Glomerular visceral epithelial cell (primary cell): ENCODE measurements around the gene RBM44.
"Not testable (repeated sequence)": the region's sequence is repeated elsewhere in the genome, so short reads cannot be mapped to it uniquely, and the experiment has no call there.

ENCODE experiments used
- DNase-seq: peaks from one replicate; pipeline ENCODE4 v3.0.0-alpha.2; 2016; ENCODE audit errors: extremely low spot score

RBM44 gene, protein sequence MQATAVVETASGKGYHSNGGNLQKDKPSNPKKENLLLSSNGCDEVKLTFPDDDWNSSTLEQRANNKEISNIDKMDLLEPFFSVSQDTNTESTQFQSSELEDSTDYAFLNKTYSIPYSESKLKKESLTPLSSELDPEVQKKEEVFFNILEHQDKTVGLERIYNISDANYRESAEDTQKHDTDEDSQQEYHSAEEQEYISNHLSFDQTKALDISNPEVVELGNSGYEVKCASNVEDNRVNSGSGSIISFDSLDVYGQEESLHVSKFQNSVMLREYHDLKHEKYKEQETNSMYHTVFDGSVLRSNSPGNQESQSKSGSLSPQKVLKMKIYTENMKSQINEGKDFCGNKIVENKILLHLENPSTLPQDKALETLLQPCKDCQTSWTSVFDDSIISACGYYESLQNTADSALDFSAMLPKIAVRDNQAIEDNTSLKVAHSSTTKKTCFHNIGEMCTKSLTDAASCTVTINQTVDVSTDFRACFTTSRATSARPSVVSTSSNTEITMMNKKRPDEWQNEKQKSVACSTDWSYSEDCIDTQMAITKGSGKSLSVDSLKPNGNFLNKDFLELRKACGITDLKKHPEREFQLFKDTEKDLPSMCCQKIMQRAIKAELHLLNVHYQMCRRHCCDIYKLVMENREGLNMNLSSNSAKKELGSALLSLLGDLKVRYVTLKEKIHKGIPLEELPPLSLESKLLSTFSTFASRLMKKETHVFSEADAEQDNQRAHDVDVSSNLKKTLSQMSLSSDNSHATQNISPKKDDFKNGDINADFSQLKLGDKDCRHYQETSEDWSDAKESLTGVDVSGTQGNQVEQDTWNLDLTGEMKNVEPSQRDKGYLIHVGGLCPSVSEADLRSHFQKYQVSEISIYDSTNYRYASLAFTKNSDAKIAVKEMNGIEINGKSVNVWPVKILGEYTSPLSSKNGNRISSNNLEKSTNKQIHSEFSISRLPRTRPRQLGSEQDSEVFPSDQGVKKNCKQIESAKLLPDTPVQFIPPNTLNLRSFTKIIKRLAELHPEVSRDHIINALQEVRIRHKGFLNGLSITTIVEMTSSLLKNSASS

DNA sequence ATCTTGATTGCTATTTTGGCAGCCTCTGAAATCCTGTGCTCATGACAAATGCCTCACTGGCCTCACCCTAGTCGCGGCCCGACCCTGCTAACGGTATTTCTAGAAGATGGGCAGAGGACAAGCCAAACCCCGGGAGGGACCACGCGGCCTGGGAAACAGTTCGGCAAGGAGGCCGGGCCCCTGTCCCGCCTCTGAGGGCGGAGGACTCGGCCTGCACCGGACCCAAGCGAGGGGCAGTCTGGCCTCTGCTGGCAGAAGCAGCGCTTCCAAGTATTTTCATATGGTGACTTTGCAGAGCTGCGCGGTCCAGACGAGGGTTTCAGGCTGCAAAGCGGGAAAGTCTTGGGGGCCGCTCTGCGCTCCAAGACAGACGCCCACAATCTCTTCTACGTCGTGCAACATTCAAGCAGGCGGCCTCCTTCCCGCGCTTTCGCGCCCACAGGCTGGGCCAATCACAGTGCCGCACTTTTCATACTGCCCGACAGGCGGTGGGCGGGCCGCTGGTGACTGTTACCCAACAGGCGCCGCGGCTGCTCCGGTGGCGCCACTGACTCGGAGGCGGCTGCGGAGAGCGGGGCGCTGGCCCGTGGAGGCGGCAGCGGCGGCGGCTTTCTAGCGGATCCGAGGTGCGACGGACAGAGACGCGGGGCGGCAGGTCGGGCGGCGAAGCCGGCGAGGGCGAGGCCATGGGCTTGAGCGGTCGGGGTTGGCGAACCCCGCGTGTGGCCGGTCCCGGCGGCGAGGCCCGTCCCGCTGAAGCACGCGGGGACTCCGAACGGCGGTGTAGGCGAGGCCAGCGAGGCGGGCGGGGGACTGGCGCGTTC is at the start of gene RBM44:
RBM44 (plus strand) TSS at position 544 of the 824 bp plus-strand sequence. CDS start 14,831 bp downstream, outside the sequence.
- no peak for DNase-seq

DNA sequence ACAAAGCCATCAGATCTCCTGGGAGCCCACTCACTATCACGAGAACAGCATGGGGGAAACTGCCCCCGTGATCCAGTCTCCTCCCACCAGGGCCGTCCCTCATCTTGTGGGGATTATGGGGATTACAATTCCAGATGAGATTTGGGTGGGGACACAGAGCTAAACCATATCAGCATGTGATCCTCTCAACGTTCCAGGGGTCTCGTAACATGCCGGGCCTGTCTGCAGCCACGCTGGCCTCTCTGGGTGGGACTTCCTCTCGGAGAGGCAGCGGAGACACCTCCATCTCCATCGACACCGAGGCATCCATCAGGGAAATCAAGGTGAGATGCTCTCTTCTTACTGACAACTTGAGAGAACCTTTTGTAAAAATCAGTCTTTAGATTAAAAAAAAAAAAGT is 49.6 kb upstream of the RBM44 start:
- DNase-seq, result no peak

DNA sequence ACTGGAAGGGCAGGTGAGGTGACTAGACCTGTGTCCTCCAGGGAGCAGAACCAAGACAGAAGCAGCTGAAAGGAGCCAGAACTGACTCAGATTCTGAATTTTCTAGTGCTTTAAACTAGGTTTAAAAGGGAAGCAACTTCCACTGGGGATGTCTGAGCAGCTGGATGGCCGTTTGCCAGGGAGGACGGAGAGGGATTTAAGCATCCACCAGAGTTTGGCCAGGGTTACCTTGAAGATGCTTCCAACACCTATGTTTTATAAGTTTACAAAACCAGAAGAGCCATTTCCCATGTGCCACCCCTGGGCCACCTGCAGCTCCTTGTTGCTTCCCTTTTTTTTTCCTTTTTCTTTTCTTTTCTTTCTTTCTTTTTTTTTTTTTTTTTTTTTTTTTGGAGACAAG is 48.6 kb upstream of the RBM44 start:
- no peak for DNase-seq

DNA sequence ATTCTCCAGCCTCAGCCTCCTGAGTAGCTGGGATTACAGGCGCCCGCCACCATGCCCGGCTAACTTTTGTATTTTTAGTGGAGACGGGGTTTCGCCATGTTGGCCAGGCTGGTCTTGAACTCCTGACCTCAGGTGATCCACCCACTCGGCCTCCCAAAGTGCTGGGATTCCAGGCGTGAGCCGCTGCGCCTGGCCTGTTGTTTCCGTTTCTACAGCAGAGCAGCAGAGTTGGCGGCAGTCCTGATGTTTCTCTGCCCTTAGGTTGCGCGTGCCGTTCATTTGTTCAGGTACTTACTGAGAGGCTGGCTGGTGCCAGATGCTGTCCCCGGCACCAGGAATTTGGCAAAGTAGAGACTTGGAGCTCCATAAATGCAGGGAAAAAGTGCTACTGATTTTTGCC is 48.1 kb upstream of the RBM44 start:
- DNase-seq, result not testable (repeated sequence)

DNA sequence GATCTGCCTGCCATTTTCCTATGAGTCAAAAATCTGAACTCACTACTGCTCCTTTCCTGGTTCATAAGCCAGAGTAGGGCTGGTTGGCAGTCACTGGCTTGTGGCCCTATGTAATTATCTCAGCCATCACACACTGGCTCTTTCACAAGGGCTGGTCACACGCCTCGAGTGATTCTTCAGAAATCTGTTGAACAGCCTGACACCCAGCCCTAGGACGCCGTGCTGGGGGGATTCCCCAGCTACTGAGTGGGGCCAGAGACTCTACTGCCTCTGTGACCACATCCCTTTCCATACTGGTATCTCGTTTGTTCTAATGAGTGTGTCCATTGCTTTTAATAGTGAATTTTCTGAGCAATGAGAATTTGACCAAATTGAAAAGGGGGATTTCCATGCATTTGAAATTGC is 45.8 kb upstream of the RBM44 start:
- no peak for DNase-seq

DNA sequence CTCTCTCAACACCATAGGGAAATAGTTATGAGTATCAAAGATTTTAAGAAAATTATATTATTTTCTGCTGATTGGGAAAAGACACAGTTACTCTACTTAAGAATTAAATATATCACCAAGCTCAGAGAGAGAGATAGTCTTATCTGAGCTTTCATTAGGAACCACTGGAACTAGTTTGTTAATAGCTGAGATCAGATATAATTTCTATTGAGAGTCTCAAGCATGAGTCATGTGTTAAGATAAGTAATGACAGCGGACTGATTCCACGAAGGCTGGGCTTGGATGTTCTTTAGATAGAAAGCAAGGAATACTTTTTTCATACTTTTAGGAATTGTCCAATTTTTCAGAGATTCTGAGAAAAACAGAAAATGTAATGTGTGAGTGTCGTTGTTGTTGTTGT is 44.4 kb upstream of the RBM44 start:
- no peak for DNase-seq

DNA sequence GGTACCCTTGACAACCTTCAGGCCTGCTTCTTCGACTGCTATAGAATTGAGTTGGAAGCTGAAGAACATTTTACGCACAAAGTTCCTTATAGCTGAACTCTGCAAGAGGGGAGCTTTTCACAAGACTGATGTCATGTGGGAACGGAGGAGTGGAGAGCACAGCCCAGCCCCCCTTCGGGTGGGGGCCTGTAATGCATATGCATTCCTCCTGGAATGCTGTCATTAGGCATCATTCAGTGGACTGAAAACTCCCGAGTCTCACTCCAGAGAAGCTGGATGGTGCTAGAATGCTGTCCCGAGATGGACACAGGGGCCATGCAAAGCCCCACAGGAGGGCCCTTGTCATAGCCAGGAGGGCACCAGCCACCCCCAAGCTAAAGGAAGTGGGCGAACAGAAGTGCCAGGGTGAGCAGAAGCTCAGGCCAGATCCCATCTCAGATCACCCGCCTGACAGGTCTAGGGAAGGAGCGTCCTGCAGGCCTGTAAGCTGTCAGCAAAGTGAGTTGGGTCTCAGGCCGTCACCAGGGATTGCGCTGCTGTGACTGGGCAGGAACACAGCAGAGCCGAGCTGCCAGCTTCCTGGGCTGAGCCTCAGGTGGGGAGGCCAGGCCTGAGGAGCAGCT is 43.8 kb upstream of the RBM44 start:
- DNase-seq, result no peak

DNA sequence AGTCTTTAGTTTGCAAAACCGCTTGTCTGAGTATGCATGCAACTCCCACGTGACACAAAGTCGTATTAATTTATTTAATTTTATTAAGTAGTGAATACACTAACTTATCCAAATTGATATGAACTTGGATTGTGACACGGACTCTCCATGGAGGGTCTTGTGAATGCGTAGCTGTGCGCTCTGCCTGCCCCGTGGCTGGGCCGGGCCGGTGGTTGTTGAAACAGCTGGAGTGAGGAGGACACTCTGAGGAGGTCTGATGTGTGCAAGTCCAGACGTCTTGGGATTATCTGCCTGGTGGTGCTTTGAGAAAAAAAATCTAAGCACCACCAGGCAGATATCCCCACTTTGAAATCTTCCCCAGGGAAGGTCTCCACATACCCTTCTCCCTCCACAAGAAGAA is 41.0 kb upstream of the RBM44 start:
- no peak for DNase-seq

DNA sequence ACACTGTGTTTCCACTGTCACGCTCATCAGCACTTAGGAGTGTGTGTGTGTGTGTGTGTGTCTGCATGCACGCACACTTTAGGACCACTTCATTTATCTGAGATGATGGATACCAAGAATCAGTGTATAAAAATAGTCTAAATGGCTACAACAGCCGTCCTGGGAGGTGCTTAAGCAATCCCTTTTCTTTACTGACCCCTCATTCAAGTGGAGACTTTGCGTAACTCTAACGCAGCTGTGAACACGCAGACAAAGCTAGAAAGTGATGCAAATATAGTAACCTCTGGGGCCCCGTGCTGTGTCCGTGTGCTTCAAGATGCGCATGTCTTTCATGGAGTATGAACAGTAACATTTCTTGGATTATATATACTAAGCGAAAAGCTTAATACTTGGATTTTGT is 40.4 kb upstream of the RBM44 start:
- DNase-seq, result no peak

DNA sequence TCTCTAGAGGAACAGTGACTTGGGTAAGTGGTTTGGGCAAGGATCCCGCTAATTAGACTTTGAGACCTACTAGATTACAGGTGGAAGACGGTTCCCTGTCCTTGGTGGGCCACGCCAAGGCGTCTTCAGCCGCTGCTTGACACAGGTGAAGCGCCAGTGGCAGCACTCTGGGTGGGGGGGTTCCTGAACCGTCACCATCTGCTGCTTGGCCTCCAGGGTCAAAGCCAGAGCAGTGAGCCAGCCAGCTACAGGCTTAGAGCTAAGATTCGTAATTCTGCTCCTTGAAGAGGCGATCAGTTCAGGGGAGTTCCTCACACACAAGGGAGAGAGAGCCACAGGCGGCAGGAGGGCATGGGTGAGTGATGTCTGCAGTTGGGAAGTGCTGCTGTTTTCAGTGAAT is 39.4 kb upstream of the RBM44 start:
- no peak for DNase-seq

DNA sequence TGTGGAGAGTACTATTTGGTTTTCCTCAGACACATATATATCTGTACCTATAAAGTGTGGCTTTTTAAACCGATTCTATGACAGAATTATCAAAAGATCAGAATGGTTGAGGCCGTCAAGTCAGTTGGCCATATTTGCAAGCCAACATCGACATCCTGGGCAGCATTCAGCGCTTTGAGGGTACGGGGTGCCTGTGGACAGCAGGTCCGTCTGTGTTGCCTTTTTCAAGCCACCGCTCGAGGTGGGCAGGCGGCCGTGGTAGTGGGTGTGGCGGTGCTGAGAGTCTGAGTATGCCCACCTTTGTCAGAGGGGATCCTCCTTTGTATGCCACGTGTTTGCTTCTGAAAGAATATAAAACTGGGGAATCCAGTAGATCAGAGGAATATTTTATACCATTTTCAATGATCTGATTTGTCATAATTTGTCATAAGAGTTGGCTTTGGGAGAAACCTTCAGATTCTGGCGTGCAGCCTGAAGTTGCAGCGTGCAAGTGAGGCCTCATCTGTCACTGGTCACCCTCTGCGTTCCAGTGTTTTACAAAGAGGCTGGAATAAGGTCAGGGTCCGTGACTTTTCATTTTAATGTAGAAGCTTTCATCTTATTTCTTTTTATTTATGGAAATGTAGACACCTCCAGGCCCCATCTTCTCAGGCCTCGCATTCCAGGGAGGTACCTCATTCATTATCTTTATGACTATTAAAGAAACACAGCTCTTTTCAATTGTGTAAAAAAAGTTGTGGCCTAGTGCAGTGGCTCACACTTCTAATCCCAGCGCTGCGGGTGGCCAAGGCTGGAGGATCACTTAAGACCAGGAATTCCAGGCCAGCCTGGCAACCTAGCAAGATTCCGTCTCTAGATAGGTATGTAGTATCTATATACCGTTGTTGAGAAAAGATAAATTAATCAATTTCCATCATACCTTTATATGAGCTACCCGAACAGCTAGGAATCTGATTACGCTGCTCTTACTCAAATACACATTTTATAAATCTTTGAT is 37.8 kb upstream of the RBM44 start:
- no peak for DNase-seq

DNA sequence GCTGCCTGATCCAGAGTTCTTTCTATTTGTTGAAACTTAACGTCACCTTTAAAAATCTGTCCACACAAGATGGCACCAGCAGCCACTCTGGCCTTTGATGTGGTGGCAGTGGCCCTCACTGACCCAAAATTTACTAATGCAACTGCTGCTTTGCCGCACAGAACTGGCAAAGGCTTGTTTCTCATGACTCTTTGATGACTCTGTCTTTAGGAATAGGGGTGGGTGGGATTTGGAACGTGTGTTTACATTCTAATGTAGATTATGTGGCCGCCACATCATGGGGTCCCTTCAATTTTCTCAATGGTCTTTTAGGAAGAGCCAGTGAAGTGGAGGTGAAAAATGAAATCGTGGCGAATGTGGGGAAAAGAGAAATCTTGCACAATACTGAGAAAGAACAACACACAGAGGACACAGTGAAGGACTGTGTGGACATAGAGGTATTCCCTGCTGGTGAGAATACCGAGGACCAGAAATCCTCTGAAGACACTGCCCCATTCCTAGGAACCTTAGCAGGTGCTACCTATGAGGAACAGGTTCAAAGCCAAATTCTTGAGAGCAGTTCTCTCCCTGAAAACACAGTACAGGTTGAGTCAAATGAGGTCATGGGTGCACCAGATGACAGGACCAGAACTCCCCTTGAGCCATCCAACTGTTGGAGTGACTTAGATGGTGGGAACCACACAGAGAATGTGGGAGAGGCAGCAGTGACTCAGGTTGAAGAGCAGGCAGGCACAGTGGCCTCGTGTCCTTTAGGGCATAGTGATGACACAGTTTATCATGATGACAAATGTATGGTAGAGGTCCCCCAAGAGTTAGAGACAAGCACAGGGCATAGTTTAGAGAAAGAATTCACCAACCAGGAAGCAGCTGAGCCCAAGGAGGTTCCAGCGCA is 36.0 kb upstream of the RBM44 start:
- DNase-seq, result not testable (repeated sequence)

DNA sequence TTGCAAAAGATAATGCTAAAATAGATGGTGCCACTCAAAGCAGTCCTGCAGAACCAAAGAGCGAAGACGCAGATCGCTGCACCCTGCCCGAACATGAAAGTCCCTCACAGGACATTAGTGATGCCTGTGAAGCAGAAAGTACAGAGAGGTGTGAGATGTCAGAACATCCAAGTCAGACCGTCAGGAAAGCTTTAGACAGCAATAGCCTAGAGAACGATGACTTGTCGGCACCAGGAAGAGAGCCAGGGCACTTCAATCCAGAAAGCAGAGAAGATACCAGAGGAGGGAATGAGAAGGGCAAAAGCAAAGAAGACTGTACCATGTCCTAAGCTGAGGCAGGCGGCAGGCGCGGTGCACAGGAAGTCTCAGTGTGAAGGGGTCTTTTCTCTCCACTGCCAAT is 34.8 kb upstream of the RBM44 start:
- DNase-seq, result no peak

DNA sequence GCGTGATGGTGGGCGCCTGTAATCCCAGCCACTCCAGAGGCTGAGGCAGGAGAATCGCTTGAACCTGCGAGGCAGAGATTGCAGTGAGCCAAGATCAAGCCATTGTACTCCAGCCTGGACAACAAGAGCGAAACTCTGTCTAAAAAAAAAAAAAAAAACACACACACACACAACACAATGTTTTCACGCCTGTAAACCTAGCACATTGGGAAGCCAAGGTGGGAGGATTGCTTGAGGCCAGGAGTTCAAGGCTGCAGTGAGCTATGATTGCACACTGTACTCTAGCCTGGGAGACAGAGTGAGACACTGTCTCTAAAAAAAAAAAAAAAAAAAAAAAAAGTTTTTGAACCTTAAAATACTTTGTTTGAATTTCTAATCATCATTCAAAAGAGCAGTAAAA is 33.5 kb upstream of the RBM44 start:
- not testable (repeated sequence) for DNase-seq

DNA sequence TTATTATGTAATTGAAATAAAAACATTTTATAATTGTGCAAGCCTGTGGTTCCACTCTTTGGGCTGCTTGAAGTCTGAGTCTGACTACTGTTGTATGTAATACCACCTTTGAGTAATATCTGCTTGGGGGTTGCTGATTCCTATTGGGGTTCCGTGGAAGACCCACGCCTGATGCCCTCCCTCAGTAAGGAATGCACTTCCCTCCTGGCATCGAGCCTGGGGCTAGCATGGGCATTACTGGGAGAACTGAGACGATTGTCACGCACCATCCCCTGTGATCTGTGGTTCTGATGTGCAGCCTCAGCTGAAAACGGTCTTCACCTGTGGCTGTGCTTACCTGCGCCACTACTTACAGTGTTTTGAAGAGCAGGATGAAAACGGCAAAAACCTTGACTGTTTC is 32.7 kb upstream of the RBM44 start:
- no peak for DNase-seq

DNA sequence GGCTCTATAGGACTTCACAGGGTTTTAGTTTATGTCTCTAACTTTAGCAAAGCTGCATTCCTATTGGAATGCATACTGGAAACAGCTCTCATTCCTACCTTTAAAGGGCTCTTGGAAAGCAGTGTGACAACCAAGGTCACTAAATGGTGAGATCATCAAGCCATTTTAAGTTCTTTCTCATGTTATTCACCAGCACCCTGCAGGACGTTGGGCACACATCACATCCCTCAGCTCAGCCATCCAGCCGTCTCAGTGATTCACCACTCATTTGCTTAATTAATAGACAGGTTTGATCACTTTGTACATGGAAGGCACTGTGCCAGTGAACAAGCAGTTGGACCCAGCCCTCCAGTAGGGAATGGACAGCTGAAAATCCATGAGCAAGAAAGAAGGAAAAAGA is 32.2 kb upstream of the RBM44 start:
- DNase-seq, result no peak

DNA sequence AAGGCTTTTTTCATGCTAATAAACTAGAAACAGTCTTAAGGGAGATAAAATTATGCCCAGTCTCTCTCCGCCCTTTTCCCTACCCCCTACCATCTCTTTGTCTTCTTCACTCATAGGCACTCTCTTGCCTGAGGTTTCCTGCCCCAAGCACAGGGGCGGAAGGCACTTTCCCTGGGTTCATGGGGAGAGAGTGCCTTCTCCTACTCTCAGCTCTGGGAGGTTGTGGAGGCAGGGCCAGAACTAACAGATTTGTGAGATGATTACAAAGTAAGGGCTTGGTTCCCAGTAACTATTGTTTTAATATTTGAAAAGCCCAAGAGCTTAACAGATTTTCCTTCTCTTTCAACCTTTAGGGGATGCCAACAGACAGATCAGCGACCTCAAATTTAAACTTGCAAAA is 26.1 kb upstream of the RBM44 start:
- no peak for DNase-seq

DNA sequence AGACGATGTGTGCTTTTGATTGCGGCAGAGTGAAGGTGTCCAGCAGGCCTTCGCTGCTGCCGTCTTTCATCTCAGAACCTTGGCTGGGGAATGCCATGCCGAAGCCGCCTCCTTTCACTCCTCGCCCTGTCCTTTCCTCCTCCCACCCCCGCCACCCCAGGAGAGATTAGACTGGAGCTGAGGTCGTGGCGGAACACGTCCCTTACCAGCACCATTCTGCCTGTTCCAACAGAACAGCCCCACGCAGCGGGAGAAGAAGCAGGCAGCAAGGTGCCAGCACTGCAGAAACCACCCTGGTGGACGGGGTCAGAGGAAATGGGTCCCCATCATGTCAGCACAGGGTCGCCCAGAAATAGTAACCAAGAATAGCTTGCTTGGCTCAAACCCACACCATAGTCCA is 24.8 kb upstream of the RBM44 start:
- no peak for DNase-seq
